Prostate gland (tissue), 2 donors: ENCODE data around the gene ZNF787. TPM values are rescaled to one million over a fixed set of nuclear protein-coding genes. Genes with fewer than 3 reads are reported as not detected.

Experiments used
- DNase-seq: peaks from one replicate; pipeline ENCODE4 v3.0.0-alpha.2; 2019; ENCODE audit warnings: low spot score
- H3K27ac ChIP-seq, 2 donors: fragments of 200-600 bp; sonication (generic); 2 replicates each; pipeline ENCODE4 v1.5.1; 2017 to 2019
- H3K27me3 ChIP-seq: fragments of 200-600 bp; sonication (generic); replicated peaks from 2 replicates; pipeline ENCODE4 v1.5.1; 2019; ENCODE audit not compliant: insufficient read depth
- H3K36me3 ChIP-seq, 2 donors: fragments of 200-600 bp; sonication (generic); 1 replicate in 1 of 2; 2 replicates in 1 of 2; pipeline versions ENCODE4 v1.5.1 to v1.8.1; 2017 to 2019
- H3K4me1 ChIP-seq: fragments of 200-600 bp; sonication (generic); replicated peaks from 2 replicates; pipeline ENCODE4 v1.5.1; 2019
- H3K4me3 ChIP-seq, 2 donors: fragments of 200-600 bp; sonication (generic); 2 replicates each; pipeline ENCODE4 v1.5.1; 2017 to 2019
- H3K9me3 ChIP-seq: fragments of 200-600 bp; sonication (generic); 2 replicates; pipeline ENCODE4 v1.5.1; 2017
- POLR2A ChIP-seq: fragments of 450-650 bp; IDR thresholded peaks from one replicate; pipeline ENCODE4 v1.6.1; 2016; ENCODE audit warnings: antibody characterized with exemption, mild to moderate bottlenecking
- POLR2AphosphoS5 ChIP-seq: sonication (generic); formaldehyde crosslinking; IDR thresholded peaks from one replicate; pipeline ENCODE4 v1.6.1; 2017; ENCODE audit warnings: antibody characterized with exemption
- WGBS: methylation state at CpG from one replicate; pipeline ENCODE4 v1.1.5; 2018; 5-methylcytosine and 5-hydroxymethylcytosine counted together
- intact Hi-C: fragments of 100-400 bp; cut with DNase I; formaldehyde crosslinking; loops from one replicate; pipeline ENCODE4 v1.14.2; 2022
- total RNA-seq, 2 donors: library from RNA; depleted of rRNA; stranded (reverse); fragments of >200 nt; gene quantifications; one replicate each; pipeline ENCODE4 v1.1.0, GENCODE V29; 2016
- TF ChIP-seq, protein P1 (sequence below), 4 experiments: fragments of 200-600 bp in 2 of 4; fragments of 450-650 bp in 2 of 4; sonication (generic) in 2 of 4; IDR thresholded peaks; 1 replicate in 3 of 4; 2 replicates in 1 of 4; pipeline ENCODE4 v1.5.1; 2016 to 2019; ENCODE audit warnings: antibody characterized with exemption in 4 of 4, mild to moderate bottlenecking in 2 of 4, moderate library complexity in 2 of 4

Gene ZNF787
- total RNA-seq, 2 donors from 2014 or later, result 28.2 to 47.5 TPM

DNA sequence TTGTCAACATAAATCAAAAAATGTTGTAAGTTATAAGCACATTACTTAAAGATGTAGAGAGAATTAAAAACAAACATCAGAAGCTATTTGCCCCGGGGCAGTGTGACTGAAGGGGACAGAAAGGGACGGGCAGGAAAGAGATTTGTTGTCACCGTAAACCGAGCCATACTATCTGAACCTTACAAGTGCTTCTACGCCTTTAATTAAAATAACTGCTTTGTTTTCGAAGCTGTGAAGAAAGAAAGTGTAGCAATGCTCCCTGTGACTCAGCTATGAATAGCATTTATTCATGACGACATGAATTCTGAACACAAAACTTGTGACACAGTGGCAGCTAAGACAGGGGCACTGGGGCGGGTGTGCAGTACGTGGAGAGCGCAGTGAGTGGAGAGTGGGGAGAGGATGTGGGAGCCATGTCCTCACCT, 30.0 kb downstream of the ZNF787 start:
- Histone ChIP-seq H3K9me3 (no peaks in the 10 kb centered on the region), H3K27ac (peak overlapping the region; percentile 21 to 46), H3K36me3 (peaks cover 0 to 13% of the 10 kb centered on the region in 2 donors), H3K4me1 (peaks cover 3% of the 10 kb centered on the region), H3K4me3 (no peak overlapping the region), H3K27me3 (no peaks in the 10 kb centered on the region)
- TF ChIP-seq, protein P1, sequence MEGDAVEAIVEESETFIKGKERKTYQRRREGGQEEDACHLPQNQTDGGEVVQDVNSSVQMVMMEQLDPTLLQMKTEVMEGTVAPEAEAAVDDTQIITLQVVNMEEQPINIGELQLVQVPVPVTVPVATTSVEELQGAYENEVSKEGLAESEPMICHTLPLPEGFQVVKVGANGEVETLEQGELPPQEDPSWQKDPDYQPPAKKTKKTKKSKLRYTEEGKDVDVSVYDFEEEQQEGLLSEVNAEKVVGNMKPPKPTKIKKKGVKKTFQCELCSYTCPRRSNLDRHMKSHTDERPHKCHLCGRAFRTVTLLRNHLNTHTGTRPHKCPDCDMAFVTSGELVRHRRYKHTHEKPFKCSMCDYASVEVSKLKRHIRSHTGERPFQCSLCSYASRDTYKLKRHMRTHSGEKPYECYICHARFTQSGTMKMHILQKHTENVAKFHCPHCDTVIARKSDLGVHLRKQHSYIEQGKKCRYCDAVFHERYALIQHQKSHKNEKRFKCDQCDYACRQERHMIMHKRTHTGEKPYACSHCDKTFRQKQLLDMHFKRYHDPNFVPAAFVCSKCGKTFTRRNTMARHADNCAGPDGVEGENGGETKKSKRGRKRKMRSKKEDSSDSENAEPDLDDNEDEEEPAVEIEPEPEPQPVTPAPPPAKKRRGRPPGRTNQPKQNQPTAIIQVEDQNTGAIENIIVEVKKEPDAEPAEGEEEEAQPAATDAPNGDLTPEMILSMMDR (IDR thresholded peaks at IDR 0.05), result no peak
- TF ChIP-seq POLR2AphosphoS5, result peak; percentile 41
- TF ChIP-seq POLR2A, result no peak
- 56% methylated on average over 10 of the region's 10 CpGs for WGBS
- intact Hi-C loops, result no loop called here
- DNase-seq, result peak; percentile 55

DNA sequence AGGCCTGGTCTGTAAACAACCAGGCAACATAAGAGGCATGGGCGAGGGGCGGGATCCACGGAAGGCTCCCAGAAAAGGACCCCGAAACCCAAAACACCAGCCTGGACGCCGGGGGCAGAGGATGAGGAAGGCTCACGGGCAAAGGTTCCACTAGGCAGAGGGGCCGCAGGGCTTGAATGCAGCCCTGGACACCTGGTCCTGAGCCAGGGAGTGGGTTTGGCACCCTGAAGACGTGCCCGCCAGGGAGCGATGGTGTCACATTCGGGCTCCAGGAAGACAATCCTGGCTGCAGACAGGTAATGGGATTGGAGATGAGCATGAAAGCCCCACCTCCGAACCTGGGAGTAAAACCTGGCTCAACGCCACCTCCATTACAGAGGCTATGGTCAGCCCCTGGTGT, 31.8 kb downstream of the ZNF787 start:
- Histone ChIP-seq H3K27me3 (no peaks in the 10 kb centered on the region), H3K4me1 (peaks cover 3% of the 10 kb centered on the region), H3K4me3 (no peak overlapping the region), H3K9me3 (no peaks in the 10 kb centered on the region), H3K36me3 (peaks cover 0 to 13% of the 10 kb centered on the region in 2 donors), H3K27ac (no peak overlapping the region)
- 86% methylated on average over 14 of the region's 14 CpGs for WGBS
- no peak for TF ChIP-seq POLR2A
- TF ChIP-seq, protein P1 (IDR thresholded peaks at IDR 0.05), result no peak
- no peak for TF ChIP-seq POLR2AphosphoS5
- intact Hi-C loops, result loop anchor here (10.0 kb wide), 1 partner anchor 165 kb away; no protein-coding TSS in a partner anchor
- DNase-seq, result no peak

DNA sequence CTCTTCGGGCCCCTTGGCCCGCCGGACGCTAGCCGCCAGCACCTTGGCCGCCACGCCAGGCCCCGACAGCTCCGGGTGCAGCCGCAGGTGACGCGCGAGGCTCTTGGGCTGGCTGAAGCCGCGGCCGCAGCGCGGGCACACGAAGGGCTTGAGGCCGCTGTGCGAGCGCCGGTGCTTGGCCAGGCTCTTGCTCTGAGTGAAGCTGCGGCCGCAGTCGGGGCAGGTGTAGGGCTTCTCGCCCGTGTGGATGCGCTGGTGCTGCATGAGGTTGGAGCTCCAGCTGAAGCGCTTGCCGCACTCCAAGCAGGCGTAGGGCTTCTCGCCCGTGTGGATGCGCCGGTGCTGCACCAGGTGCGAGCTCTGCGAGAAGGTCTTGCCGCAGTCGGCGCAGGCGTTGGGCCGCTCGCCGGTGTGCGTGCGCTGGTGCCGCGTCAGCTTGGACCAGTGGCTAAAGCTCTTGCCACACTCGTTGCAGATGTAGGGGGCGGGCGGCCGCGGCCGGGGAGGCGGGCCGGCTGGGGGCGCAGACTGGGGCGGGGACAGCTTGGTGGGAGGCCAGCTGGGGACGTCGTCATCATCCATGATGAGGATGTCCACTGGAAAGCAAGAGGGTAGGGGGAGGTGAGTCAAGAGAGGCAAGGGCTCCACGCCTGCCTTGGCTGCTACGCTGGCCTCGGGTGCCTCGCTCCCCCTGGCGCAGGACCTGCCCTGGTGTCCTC, 32.4 kb downstream of the ZNF787 start:
- DNase-seq, result no peak
- no peak overlapping the region for H3K27ac ChIP-seq
- 96% methylated on average over 57 of the region's 66 CpGs for WGBS
- TF ChIP-seq POLR2AphosphoS5 (no peak), POLR2A (no peak)
- TF ChIP-seq, protein P1 (IDR thresholded peaks at IDR 0.05), result no peak
- H3K27me3 ChIP-seq, result no peaks in the 10 kb centered on the region
- H3K36me3 ChIP-seq, result peaks cover 0 to 13% of the 10 kb centered on the region in 2 donors
- no peaks in the 10 kb centered on the region for H3K9me3 ChIP-seq
- H3K4me1 ChIP-seq, result peaks cover 3% of the 10 kb centered on the region
- no peak overlapping the region for H3K4me3 ChIP-seq
- intact Hi-C loops, result loop anchor here (10.0 kb wide), 1 partner anchor 166 kb away; no protein-coding TSS in a partner anchor

DNA sequence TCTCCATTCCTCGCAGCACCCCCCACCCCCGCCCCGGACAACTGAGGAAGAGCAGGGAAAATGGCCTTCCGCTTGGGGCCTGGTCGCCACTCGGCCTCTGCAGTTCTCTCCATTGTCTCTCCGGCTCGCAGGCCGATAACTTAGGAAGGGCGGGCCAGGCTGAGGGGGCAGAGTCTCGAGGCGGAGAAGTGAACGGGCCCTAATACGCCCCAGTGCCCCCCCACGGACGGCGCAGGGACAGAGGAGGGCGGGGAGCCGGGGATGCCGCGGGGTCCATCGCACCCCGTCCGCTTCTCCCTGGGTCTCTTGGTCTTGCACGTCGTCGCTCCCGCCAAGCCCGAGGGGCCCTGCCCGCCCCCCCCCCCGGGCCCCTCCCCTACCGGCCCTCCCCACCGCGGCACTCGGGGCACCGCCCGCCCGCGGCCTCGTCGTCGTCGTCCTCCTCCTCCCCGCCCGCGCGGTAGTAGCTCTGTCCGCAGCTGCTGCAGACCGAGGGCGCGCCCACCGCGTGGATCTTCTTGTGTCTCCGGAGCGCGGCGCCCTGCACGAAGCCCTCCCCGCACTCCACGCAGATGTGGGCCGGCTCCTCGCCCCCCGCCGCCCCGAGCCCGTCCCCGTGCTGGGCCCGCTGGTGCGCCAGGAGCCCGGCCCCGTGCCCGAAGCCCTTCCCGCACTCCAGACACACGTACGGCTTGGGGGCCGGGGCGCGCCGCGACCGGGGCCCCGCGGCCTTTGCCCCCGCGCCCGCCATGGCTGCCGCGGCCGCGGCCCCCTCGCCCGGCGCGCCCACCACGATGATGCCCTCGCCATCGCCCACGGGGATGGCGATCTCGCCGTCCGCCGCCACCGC, 33.2 kb downstream of the ZNF787 start:
- Histone ChIP-seq H3K9me3 (no peaks in the 10 kb centered on the region), H3K4me3 (no peak overlapping the region), H3K27me3 (no peaks in the 10 kb centered on the region), H3K4me1 (peaks cover 3% of the 10 kb centered on the region), H3K36me3 (peaks cover 0 to 13% of the 10 kb centered on the region in 2 donors), H3K27ac (no peak overlapping the region)
- WGBS, result 83% methylated on average over 102 of the region's 104 CpGs
- no peak for DNase-seq
- intact Hi-C loops, result loop anchor here (10.0 kb wide), 1 partner anchor 167 kb away; no protein-coding TSS in a partner anchor
- TF ChIP-seq, protein P1 (IDR thresholded peaks at IDR 0.05), result no peak
- TF ChIP-seq POLR2AphosphoS5 (no peak), POLR2A (no peak)
